ENCODE measurements around the gene MIR17HG.

- TF ChIP-seq, protein P1, sequence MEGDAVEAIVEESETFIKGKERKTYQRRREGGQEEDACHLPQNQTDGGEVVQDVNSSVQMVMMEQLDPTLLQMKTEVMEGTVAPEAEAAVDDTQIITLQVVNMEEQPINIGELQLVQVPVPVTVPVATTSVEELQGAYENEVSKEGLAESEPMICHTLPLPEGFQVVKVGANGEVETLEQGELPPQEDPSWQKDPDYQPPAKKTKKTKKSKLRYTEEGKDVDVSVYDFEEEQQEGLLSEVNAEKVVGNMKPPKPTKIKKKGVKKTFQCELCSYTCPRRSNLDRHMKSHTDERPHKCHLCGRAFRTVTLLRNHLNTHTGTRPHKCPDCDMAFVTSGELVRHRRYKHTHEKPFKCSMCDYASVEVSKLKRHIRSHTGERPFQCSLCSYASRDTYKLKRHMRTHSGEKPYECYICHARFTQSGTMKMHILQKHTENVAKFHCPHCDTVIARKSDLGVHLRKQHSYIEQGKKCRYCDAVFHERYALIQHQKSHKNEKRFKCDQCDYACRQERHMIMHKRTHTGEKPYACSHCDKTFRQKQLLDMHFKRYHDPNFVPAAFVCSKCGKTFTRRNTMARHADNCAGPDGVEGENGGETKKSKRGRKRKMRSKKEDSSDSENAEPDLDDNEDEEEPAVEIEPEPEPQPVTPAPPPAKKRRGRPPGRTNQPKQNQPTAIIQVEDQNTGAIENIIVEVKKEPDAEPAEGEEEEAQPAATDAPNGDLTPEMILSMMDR (IDR thresholded peaks at IDR 0.05; ENCODE audit: insufficient read depth, low read length, poor library complexity, severe bottlenecking), result no peak
- no peak for TF ChIP-seq EZH2phosphoT487 (conservative IDR thresholded peaks at IDR 0.05; ENCODE audit: low read length)
Measured at GRCh38 chr13:91389186-91389585, 41.7 kb downstream of the MIR17HG start.

Data from SU-DHL-6 (cell line).